AML-193 (cell line): Measurements from ENCODE around the gene NDUFA11.

ENCODE experiments used
- DNase-seq, 2 experiments: peaks; one replicate each; lab custom pipeline; 2025; lab: John Stamatoyannopoulos, UW

NDUFA11 gene

GRCh38 chr19:5932609-5933262 is 29.1 kb upstream of the NDUFA11 start:
- DNase-seq, result no peak

DNA sequence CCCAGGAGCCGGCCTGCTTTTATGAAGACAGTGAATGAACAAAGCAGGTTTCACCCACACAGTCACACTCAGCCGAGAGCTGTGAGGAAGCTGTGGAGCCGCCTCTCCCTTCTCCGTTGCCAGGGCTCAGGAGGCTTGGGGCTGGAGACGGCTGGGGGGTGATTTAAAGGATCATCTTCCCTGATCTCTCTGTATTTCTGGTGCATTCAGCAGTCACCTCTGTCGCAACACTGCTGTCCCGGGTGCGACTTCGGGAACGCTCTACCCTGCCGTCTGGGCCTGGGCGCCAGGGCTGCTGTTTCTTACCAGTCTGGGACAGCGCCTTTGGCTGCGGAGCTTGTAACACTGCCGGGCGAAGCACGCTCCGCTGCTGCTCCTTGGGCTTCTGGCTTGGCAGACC is 28.6 kb upstream of the NDUFA11 start:
- DNase-seq, result no peak

- DNase-seq, result no peak
Measured at GRCh38 chr19:5931251-5931650, 27.7 kb upstream of the NDUFA11 start.

GRCh38 chr19:5929625-5930024 is 26.0 kb upstream of the NDUFA11 start:
- no peak for DNase-seq

DNA sequence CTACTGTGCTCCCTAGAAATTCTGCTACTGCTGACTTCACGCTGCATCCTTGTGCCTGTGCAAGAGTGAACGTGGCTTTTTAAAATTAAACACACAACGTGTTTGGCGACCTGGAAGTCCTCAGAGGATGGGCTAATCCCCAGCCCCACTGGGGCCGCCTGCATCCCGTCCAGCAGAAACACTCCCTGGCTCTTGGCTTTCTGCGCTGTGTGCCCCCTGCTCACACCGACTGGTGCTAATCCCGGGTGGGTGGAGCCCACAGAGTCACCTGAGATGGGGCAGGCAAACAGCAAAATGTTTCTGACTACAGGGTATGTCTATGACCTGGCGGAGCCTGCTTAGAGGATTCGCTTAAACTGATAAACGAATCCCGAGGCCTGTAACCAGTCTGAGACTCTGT is 25.6 kb upstream of the NDUFA11 start:
- DNase-seq, result no peak

- no peak for DNase-seq
Measured at GRCh38 chr19:5927441-5927821, 23.8 kb upstream of the NDUFA11 start.

- no peak for DNase-seq
Measured at GRCh38 chr19:5926641-5927440, 23.3 kb upstream of the NDUFA11 start.

DNA sequence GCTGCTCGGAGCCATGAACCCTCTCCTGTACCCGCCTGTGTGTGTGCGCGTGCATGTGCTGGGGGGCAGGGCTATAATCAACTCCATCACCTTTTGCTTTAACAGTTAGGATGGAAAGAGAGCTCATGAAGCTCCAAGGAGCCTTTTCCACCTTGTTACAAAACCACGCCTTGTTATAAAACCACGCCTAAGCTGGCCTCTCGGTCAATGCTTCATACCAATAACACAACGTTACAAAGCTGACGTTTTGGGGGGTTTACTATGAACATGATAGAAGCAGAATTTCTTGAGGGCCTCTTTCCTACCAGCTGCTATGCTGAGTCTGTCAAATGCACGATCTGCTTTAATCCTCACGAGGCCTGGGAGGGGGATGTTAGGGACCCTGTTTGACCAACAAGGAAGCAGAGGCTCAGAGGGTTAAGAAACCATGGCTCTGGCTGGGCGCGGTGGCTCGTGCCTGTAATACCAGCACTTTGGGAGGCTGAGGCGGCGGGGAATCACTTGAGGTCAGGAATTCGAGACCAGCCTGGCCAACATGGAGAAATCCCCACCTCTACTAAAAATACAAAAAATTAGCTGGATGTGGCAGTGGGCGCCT is 22.3 kb upstream of the NDUFA11 start:
- no peak for DNase-seq

GRCh38 chr19:5923356-5923755 is 19.8 kb upstream of the NDUFA11 start:
- DNase-seq, result no peak

- DNase-seq, result no peak
Measured at GRCh38 chr19:5922161-5922545, 18.6 kb upstream of the NDUFA11 start.

- DNase-seq, result no peak
Measured at GRCh38 chr19:5921516-5922160, 18.0 kb upstream of the NDUFA11 start.

- DNase-seq, result no peak
Measured at GRCh38 chr19:5918463-5919079, 15.0 kb upstream of the NDUFA11 start.

DNA sequence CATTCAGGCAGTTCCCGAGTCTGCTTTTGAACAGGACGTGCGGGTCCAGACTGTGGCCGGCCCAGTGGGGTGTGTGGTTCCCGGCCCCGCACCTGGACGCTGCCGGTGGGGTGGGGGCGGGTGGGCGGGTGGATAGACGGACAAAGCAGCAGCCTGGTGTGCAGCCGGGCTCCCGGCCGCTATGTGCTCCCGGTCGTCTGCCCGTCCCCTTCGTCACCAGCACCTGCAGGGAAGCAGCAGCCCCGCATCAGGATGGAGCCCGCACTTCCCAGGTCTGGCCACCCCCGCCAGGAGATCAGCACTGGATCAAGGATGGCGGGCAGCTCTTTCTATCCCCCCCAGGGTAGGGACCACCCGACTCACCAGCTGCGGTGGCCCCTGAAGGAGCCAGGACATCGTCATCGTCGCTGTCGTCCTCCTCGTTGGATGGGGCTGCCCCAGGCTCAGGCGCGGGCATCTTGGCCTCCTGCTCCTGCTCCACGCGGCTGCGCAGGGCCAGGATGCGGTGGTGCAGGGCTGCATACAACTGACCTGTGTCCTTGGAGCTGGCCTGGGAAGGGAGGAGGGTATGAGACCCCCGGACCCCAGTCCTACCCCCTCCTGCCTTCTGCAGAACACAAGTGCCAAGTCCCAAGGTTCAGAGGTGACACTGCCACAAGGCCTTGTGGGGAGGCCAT is 14.0 kb upstream of the NDUFA11 start:
- no peak for DNase-seq

DNA sequence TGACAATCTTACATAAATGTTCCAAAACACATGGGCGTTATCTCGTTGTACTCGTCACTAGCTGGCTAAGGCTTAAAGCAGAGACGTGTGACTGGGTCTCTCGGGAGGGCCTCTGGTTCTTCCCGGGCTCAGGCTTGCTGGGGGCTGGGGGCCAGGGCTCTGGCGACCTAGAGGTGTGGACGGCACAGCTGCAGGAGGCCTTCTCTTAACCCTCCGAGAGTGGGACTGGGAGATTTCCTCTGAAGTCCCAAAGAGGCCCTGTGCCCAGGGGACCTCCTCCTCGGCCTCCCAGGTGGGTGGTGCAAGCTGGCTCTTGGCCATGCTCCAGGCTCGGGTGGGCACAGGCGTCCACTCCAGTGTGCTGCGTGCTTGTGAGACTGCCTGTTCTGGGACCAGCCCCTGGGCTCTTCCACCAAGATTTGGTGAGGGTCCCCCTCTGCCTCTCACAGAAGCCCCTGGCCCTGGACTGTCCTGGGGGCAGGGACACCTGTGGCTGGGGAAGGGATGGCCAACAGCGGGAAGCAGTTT is 12.7 kb upstream of the NDUFA11 start:
- DNase-seq, result no peak

DNA sequence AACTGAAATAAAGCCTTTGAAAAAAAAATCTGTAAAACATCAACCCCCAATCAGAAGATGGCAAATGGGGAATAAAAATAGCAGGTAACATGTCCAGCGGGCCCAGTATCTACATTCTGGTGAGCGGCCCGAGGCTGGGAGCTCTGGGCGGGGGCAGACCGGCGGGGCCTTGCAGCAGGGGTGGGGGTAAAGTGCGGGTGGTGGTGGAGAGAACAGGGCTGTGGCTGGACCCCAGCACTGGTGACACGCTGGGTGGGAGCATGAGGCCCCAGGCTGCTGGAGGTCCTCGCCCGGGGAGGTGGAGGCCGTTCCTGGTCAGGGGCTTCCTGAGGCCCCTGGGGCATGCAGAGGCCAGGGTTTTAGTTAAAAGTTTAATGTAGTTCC is 12.2 kb upstream of the NDUFA11 start:
- DNase-seq, result no peak

GRCh38 chr19:5914946-5915781 is 11.6 kb upstream of the NDUFA11 start:
- no peak for DNase-seq

GRCh38 chr19:5914358-5914774 is 10.8 kb upstream of the NDUFA11 start:
- no peak for DNase-seq

DNA sequence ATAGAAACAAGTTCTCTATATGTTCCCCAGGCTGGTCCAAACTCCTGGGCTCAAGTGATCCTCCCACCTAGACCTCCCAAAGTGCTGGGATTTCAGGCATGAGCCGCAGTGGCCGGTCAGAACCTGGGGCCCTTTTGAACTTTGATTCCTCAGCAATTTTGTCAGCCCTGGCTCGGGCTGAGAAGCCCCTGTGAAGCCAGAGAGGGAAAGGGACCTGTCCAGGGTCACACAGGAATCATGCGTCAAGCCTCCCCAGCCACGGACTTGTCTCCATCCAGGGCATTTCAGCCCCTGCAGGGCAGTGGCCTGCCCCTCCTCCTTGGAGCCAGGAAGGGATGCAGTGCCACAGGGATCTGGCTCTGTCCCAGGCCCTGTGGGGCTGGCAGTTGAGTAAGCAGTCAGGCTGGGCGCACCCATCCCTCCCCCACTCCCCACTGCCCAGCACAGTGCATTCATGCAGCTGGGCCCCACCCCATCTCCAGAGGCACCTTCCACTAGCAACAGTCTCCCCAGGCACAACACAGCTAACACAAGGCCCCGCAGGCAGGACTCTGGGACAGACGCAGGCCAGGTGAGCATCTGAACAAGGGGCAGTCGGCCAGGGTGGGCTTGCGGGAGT is 10.3 kb upstream of the NDUFA11 start, which contains the start of gene CAPS:
CAPS (plus strand) TSS at position 516 of the 619 bp plus-strand sequence. CDS start 153 bp downstream, outside the sequence.
- no peak for DNase-seq

DNA sequence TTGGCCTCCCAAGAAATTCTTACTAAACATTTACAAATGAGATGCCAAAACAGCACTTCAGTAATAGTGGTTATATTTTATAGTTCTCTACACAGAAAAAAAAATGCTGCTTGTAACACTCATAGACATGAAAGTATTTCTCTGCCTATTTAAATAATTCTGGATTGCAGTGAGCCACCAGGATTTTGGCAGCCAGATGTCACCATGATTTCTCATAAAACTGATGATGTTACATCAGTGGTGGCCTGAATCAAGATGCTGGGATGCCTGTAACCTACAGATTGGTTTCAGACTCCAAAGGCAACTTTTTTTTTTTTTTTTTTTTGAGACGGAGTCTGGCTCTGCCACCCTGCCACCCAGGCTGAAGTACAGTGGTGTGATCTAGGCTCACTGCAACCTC is 7.8 kb upstream of the NDUFA11 start:
- no peak for DNase-seq

DNA sequence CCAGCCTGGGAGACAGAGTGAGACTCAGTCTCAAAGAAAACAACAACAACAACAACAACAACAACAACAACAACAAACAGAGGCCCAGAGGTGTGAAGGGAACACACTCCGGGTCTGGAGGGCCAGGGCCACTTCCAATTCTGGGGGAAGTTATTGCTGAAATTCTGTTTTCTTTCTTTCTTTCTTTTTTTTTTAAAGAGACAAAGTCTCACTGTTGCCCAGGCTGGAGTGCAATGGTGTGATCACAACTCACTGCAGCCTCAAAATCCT is 7.0 kb upstream of the NDUFA11 start:
- no peak for DNase-seq
